CD4-positive, alpha-beta memory T cell (primary cell): ENCODE results near the gene ABCC6. TPM values are rescaled to one million over a fixed set of nuclear protein-coding genes. Genes with fewer than 3 reads are reported as not detected.

Source experiments
- CTCF ChIA-PET: fragments of 350-600 bp; sonication (Branson Sonifier 250); formaldehyde crosslinking; loops from one replicate; lab custom pipeline; 2021; ENCODE audit warnings: inconsistent platforms; ENCODE audit not compliant: partially characterized antibody; lab: Charles Lee
- POLR2A ChIA-PET: fragments of 350-600 bp; sonication (Branson Sonifier 250); formaldehyde crosslinking; loops from one replicate; lab custom pipeline; 2021; ENCODE audit not compliant: partially characterized antibody; lab: Charles Lee
- DNase-seq, 5 donors: peaks; one replicate each; pipeline versions ENCODE4 v3.0.0 to v3.0.0-alpha.2; 2020 to 2022; ENCODE audit warnings: mixed read lengths in 1 of 5
- H3K27ac ChIP-seq: one replicate; pipeline ENCODE4 v1.7.0; 2013; ENCODE audit warnings: low read depth, low read length
- H3K27me3 ChIP-seq: 2 replicates; pipeline ENCODE4 v1.7.0; 2013; ENCODE audit warnings: mild to moderate bottlenecking, low read length, moderate library complexity; ENCODE audit not compliant: insufficient read depth
- H3K36me3 ChIP-seq: 2 replicates; pipeline ENCODE4 v1.7.0; 2013; ENCODE audit warnings: mild to moderate bottlenecking, low read length, moderate library complexity; ENCODE audit not compliant: insufficient read depth
- H3K4me1 ChIP-seq: 2 replicates; pipeline ENCODE4 v1.7.0; 2013; ENCODE audit warnings: mild to moderate bottlenecking, low read length, moderate library complexity; ENCODE audit not compliant: insufficient read depth
- H3K4me3 ChIP-seq, 2 donors: one replicate each; pipeline ENCODE4 v1.7.0; 2013; ENCODE audit warnings: low read length in 2 of 2, mild to moderate bottlenecking in 1 of 2
- H3K9me3 ChIP-seq, 2 donors: one replicate each; pipeline ENCODE4 v1.7.0; 2013; ENCODE audit warnings: low read length in 2 of 2, control low read depth in 1 of 2; ENCODE audit not compliant: control insufficient read depth in 1 of 2
- H3K27ac Mint-ChIP-seq, 7 donors: one replicate each; pipeline ENCODE4 v1.8.0; 2020 to 2021; ENCODE audit warnings: mixed read lengths in 7 of 7, mild to moderate bottlenecking in 6 of 7, inconsistent platforms in 3 of 7, moderate library complexity in 3 of 7
- H3K27me3 Mint-ChIP-seq, 2 donors: one replicate each; pipeline ENCODE4 v1.8.0; 2020 to 2021; ENCODE audit warnings: mixed read lengths in 2 of 2
- H3K36me3 Mint-ChIP-seq, 2 donors: one replicate each; pipeline ENCODE4 v1.8.0; 2020 to 2021; ENCODE audit warnings: mixed read lengths in 2 of 2, inconsistent platforms in 1 of 2, mild to moderate bottlenecking in 1 of 2
- H3K4me1 Mint-ChIP-seq, 4 donors: one replicate each; pipeline ENCODE4 v1.8.0; 2020 to 2021; ENCODE audit warnings: mixed read lengths in 4 of 4, mild to moderate bottlenecking in 1 of 4
- H3K4me3 Mint-ChIP-seq, 8 donors: one replicate each; pipeline ENCODE4 v1.8.0; 2020 to 2021; ENCODE audit warnings: mixed read lengths in 8 of 8, mild to moderate bottlenecking in 7 of 8, moderate library complexity in 6 of 8, inconsistent platforms in 3 of 8
- H3K9me3 Mint-ChIP-seq, 8 donors: one replicate each; pipeline ENCODE4 v1.8.0; 2020 to 2021; ENCODE audit warnings: mixed read lengths in 8 of 8, mild to moderate bottlenecking in 5 of 8, inconsistent platforms in 3 of 8, moderate library complexity in 1 of 8
- intact Hi-C: fragments of 100-400 bp; cut with micrococcal nuclease; formaldehyde crosslinking; loops from one replicate; pipeline ENCODE4 v1.15.1; 2023
- polyA plus RNA-seq, 2 donors: library from polyadenylated mRNA; unstranded; fragments of 300-500 nt; fragmentation: Illumina TruSeq; gene quantifications; one replicate each; pipeline ENCODE4 v1.2.3, GENCODE V29; 2021
- total RNA-seq, 2 experiments: library from RNA; stranded (reverse); gene quantifications; one replicate each; pipeline ENCODE4 v1.2.3, GENCODE V29; 2021

ABCC6 gene
- total and polyA plus RNA-seq, 4 experiments from 2014 or later, result 0.15 TPM; not detected in 3

DNA sequence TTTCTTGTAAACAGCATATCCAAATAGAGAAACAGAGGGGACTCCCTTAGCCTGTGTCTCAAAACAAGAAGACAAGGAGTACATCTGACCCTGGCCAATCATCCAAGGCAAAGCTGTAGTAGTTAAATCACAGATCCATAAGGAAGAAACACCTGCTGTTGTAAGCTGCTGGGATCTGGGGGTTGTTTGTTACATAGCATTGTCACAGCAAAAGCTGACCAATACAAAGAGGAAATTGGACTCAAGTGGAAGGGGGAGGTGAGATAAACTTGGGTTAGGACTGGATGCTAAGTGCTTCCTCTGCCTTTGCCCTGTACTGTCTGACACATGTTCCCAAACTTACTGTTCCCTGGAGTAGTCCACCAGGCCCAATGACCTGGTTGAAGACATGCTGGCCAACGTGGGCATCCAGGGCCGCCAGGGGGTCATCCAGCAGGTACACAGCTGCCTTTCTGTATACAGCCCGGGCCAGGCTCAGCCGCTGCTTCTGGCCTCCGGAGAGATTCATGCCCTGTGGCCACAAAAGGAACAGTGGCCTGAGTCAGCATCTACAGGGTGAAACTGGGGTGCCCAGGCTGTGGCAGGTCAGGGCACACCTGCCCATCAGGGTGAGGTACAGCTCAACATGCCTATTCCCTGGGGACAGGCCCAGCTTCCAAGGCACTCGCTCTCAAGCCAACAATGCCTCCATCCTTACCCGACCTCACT, 44.7 kb downstream of the ABCC6 start:
- ChIA-PET POLR2A (no interaction called here), CTCF (interaction anchor here (2.0 kb wide), 1 partner anchor 9 kb away, joined by 5 read pairs; no protein-coding TSS in a partner anchor)
- no peaks in the 10 kb centered on the region for H3K9me3 ChIP-seq
- no peak for DNase-seq
- no peak overlapping the region for H3K4me3 ChIP-seq
- no peak overlapping the region for H3K27ac Mint-ChIP-seq
- no peak overlapping the region for H3K27ac ChIP-seq
- no peaks in the 10 kb centered on the region for H3K4me1 Mint-ChIP-seq
- intact Hi-C loops, result no loop called here
- H3K27me3 ChIP-seq, result no peaks in the 10 kb centered on the region
- no peak overlapping the region for H3K4me3 Mint-ChIP-seq
- H3K36me3 ChIP-seq, result no peaks in the 10 kb centered on the region
- H3K4me1 ChIP-seq, result no peaks in the 10 kb centered on the region
- H3K36me3 Mint-ChIP-seq, result no peaks in the 10 kb centered on the region
- H3K9me3 Mint-ChIP-seq, result peaks cover 0 to 9% (median 0%) of the 10 kb centered on the region in 8 donors
- peaks cover 3 to 9% of the 10 kb centered on the region in 2 donors for H3K27me3 Mint-ChIP-seq

DNA sequence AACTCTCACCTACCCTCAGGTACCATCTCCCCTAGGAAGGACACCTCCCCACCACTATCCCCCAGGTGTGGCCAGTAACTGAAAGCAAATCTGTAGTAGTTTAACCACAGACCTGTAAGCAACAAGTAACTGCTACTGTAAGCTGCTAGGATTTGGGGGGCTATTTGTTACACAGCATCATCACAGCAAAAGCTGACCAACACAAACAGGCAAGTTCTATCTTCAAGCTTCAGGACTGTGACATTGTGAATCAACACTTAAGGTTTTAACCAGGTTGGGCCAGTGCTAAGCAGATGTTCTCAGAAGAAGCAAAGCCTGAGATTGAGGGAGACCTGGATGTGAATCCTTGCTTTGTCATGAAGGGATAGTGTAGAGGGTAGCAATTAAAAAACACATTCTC, 47.0 kb downstream of the ABCC6 start:
- DNase-seq, result no peak
- Histone ChIP-seq H3K27ac (no peak overlapping the region), H3K27me3 (no peaks in the 10 kb centered on the region), H3K4me3 (no peak overlapping the region), H3K36me3 (no peaks in the 10 kb centered on the region), H3K4me1 (no peaks in the 10 kb centered on the region), H3K9me3 (no peaks in the 10 kb centered on the region)
- H3K4me3 Mint-ChIP-seq, result no peak overlapping the region
- no peaks in the 10 kb centered on the region for H3K4me1 Mint-ChIP-seq
- no peak overlapping the region for H3K27ac Mint-ChIP-seq
- intact Hi-C loops, result no loop called here
- peaks cover 1 to 3% of the 10 kb centered on the region in 2 donors for H3K27me3 Mint-ChIP-seq
- peaks cover 0 to 9% (median 0%) of the 10 kb centered on the region in 8 donors for H3K9me3 Mint-ChIP-seq
- POLR2A ChIA-PET, result no interaction called here
- CTCF ChIA-PET, result no interaction called here
- no peaks in the 10 kb centered on the region for H3K36me3 Mint-ChIP-seq

DNA sequence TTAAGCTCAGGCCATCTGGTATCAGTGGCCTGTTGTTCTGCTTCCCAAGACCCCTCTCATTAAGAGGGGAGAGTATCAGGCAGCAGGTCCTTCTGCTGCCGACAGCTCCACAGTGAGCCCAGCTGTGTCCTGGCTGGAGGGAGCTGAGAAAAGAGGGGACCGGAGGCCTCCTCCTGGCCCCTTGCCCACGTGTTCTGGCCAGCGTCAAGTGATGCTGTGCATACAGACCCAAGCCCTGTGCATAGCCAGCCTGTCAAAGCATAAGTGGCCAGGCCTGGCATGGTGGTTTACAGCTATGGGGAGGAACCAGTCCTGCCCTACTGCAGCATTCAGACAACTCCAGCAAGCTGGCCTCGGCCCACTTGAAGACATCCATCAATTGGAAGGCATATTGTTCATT, 48.0 kb downstream of the ABCC6 start:
- Mint-ChIP-seq H3K36me3 (no peaks in the 10 kb centered on the region), H3K4me1 (no peaks in the 10 kb centered on the region), H3K4me3 (no peak overlapping the region), H3K27ac (no peak overlapping the region), H3K9me3 (peaks cover 0 to 9% (median 0%) of the 10 kb centered on the region in 8 donors), H3K27me3 (peaks cover 1 to 2% of the 10 kb centered on the region in 2 donors)
- no peaks in the 10 kb centered on the region for H3K36me3 ChIP-seq
- no peak overlapping the region for H3K4me3 ChIP-seq
- intact Hi-C loops, result no loop called here
- CTCF ChIA-PET, result no interaction called here
- no peaks in the 10 kb centered on the region for H3K9me3 ChIP-seq
- H3K27me3 ChIP-seq, result no peaks in the 10 kb centered on the region
- POLR2A ChIA-PET, result no interaction called here
- DNase-seq, result no peak
- H3K4me1 ChIP-seq, result no peaks in the 10 kb centered on the region
- H3K27ac ChIP-seq, result no peak overlapping the region

DNA sequence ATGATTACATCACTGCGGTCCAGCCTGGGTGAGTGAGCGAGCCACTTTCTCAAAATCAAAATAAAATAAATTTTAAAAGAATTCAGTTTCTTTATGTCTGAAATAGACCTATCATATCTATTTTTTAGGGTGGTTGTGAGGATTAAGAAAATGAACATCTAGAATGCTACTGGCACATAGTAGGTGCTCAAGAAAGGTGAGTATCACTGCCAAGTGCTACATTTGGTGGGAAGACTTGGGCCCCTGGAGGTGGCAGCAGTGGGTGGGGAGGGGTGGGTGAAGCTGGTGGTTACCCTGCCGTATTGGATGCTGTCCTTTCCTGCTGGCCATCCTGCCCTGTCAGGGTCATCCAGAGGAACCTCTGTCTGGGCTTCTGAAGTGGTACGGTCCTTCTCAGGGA, 50.3 kb downstream of the ABCC6 start:
- no peaks in the 10 kb centered on the region for H3K9me3 ChIP-seq
- H3K27ac ChIP-seq, result no peak overlapping the region
- H3K36me3 Mint-ChIP-seq, result no peaks in the 10 kb centered on the region
- H3K4me1 ChIP-seq, result no peaks in the 10 kb centered on the region
- H3K27me3 ChIP-seq, result no peaks in the 10 kb centered on the region
- intact Hi-C loops, result no loop called here
- no peaks in the 10 kb centered on the region for H3K36me3 ChIP-seq
- H3K4me1 Mint-ChIP-seq, result no peaks in the 10 kb centered on the region
- no peak for DNase-seq
- no peak overlapping the region for H3K4me3 Mint-ChIP-seq
- H3K4me3 ChIP-seq, result no peak overlapping the region
- ChIA-PET POLR2A (no interaction called here), CTCF (interaction anchor here (1.0 kb wide), 1 partner anchor 25 kb away, joined by 3 read pairs; no protein-coding TSS in a partner anchor)
- H3K27me3 Mint-ChIP-seq, result no peaks in the 10 kb centered on the region
- peaks cover 0 to 7% (median 0%) of the 10 kb centered on the region in 8 donors for H3K9me3 Mint-ChIP-seq
- no peak overlapping the region for H3K27ac Mint-ChIP-seq

DNA sequence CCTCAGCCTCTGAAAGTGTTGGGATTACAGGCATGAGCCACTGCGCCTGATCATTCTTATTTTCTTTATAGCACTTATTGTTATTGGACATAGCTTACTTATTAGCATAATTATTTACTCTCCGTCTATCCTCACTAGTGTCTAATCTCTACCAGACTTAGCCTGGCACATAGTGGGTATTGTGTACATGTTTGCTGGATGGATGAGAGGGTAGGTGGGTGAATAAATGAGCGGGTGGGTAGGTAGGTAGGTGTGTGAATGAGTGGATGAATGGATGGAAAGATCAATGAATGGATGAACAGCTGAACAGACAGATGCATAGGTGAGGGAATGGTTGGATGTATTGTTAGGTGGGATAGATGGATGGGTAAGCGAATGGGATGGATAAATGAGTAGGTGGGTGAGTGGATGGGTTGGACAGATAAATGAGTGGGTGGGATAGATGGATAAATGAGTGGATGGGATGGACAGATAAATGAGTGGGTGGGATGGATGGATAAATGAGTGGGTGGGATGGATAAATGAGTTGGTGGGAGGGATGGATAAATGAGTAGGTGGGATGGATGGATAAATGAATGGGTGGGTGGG, 51.9 kb downstream of the ABCC6 start:
- intact Hi-C loops, result no loop called here
- Histone ChIP-seq H3K4me1 (no peaks in the 10 kb centered on the region), H3K27ac (no peak overlapping the region), H3K9me3 (no peaks in the 10 kb centered on the region), H3K4me3 (no peak overlapping the region), H3K36me3 (no peaks in the 10 kb centered on the region), H3K27me3 (no peaks in the 10 kb centered on the region)
- no peak for DNase-seq
- Mint-ChIP-seq H3K4me3 (no peak overlapping the region), H3K9me3 (peaks cover 0 to 5% (median 0%) of the 10 kb centered on the region in 8 donors), H3K27ac (no peak overlapping the region), H3K27me3 (no peaks in the 10 kb centered on the region), H3K36me3 (no peaks in the 10 kb centered on the region), H3K4me1 (no peaks in the 10 kb centered on the region)
- CTCF ChIA-PET, result no interaction called here
- POLR2A ChIA-PET, result no interaction called here

DNA sequence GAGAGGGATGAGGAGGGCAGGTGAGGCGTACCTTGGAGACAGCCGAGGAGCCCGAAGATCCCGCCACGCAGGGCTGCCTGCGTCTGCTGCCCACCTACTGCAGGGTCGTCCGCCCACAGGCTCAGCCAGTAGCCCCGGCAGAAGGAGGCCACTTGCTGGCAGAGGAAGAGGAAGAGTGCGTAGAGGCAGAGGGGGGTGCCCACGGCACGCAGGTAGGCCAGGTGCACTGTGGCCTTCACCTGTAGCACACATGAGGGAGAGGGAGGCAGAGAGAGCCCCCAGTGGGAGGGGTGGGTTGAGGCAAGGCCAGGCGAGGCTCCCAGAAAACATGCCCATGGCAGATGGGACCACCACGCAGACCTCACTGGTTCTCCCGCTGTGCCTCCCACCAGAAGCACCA, 53.7 kb downstream of the ABCC6 start:
- H3K27ac Mint-ChIP-seq, result no peak overlapping the region
- no peaks in the 10 kb centered on the region for H3K36me3 Mint-ChIP-seq
- POLR2A ChIA-PET, result no interaction called here
- Histone ChIP-seq H3K4me3 (no peak overlapping the region), H3K4me1 (no peaks in the 10 kb centered on the region), H3K9me3 (no peaks in the 10 kb centered on the region), H3K27me3 (no peaks in the 10 kb centered on the region), H3K27ac (no peak overlapping the region), H3K36me3 (no peaks in the 10 kb centered on the region)
- intact Hi-C loops, result no loop called here
- H3K4me1 Mint-ChIP-seq, result no peaks in the 10 kb centered on the region
- no peaks in the 10 kb centered on the region for H3K9me3 Mint-ChIP-seq
- CTCF ChIA-PET, result no interaction called here
- DNase-seq, result no peak
- H3K4me3 Mint-ChIP-seq, result no peak overlapping the region
- H3K27me3 Mint-ChIP-seq, result no peaks in the 10 kb centered on the region

DNA sequence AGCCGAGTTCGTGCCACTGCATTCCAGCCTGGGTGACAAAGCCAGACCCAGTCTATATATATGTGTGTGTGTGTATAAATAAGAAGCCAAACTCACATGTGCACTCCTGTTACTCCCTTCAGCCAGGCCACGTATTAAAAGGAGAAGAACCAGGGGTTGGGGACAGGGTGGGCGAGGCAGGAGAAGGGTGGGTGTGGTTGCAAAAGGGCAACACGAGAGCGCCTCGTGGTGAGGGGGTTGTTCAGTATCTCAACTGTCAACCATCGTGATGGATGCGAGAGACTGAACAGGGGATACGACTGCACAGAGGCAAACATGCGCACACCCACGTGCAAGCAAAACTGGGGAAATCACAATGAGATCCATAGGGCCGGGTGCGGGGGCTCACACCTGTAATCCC, 54.9 kb downstream of the ABCC6 start:
- Histone ChIP-seq H3K36me3 (no peaks in the 10 kb centered on the region), H3K4me3 (no peak overlapping the region), H3K27ac (no peak overlapping the region), H3K4me1 (no peaks in the 10 kb centered on the region), H3K27me3 (no peaks in the 10 kb centered on the region), H3K9me3 (no peaks in the 10 kb centered on the region)
- no peak for DNase-seq
- no peaks in the 10 kb centered on the region for H3K4me1 Mint-ChIP-seq
- H3K4me3 Mint-ChIP-seq, result no peak overlapping the region
- H3K9me3 Mint-ChIP-seq, result no peaks in the 10 kb centered on the region
- POLR2A ChIA-PET, result no interaction called here
- CTCF ChIA-PET, result no interaction called here
- no peaks in the 10 kb centered on the region for H3K27me3 Mint-ChIP-seq
- intact Hi-C loops, result no loop called here
- no peak overlapping the region for H3K27ac Mint-ChIP-seq
- no peaks in the 10 kb centered on the region for H3K36me3 Mint-ChIP-seq
